Type B pancreatic cell (in vitro differentiated cells): ENCODE measurements around the gene ASTN1. TPM values are rescaled to one million over a fixed set of nuclear protein-coding genes. Genes with fewer than 3 reads are reported as not detected.

Experiments used
- DNase-seq: peaks from one replicate; pipeline ENCODE4 v3.0.0; 2021; ENCODE audit warnings: mixed read lengths; ENCODE audit not compliant: unreplicated experiment; ENCODE audit errors: extremely low spot score
- H3K27ac Mint-ChIP-seq: 2 replicates; pipeline ENCODE4 v1.8.0; 2021; ENCODE audit warnings: mild to moderate bottlenecking, mixed read lengths
- H3K27me3 Mint-ChIP-seq: 2 replicates; pipeline ENCODE4 v1.8.0; 2021; ENCODE audit warnings: mixed read lengths
- H3K36me3 Mint-ChIP-seq: 2 replicates; pipeline ENCODE4 v1.8.0; 2021; ENCODE audit warnings: mixed read lengths
- H3K4me1 Mint-ChIP-seq: one replicate; pipeline ENCODE4 v1.8.0; 2021; ENCODE audit warnings: mixed read lengths; ENCODE audit not compliant: unreplicated experiment
- H3K4me3 Mint-ChIP-seq: 2 replicates; pipeline ENCODE4 v1.8.0; 2021; ENCODE audit warnings: mild to moderate bottlenecking, mixed read lengths
- H3K9me3 Mint-ChIP-seq: 2 replicates; pipeline ENCODE4 v1.8.0; 2021; ENCODE audit warnings: mixed read lengths
- CTCF ChIP-seq: fragments of 200-600 bp; sonication (generic); conservative IDR thresholded peaks from 2 replicates; pipeline ENCODE4 v1.5.0; 2021; ENCODE audit warnings: antibody characterized with exemption, mild to moderate bottlenecking
- total RNA-seq: library from RNA; stranded (reverse); gene quantifications from 2 replicates; pipeline ENCODE4 v1.2.1, GENCODE V29; 2021; ENCODE audit warnings: low replicate concordance

The ASTN1 gene
- total RNA-seq, 1 donor from 2014 or later: 24.9 TPM

GRCh38 chr1:176854121-176854520 is 310.4 kb downstream of the ASTN1 start:
- DNase-seq: no peak
- TF ChIP-seq CTCF: no peak
- no peak overlapping the region for H3K4me3 Mint-ChIP-seq
- H3K4me1 Mint-ChIP-seq: peaks cover 25% of the 10 kb centered on the region
- H3K27ac Mint-ChIP-seq: no peak overlapping the region
- no peaks in the 10 kb centered on the region for H3K27me3 Mint-ChIP-seq
- no peaks in the 10 kb centered on the region for H3K9me3 Mint-ChIP-seq
- H3K36me3 Mint-ChIP-seq: no peaks in the 10 kb centered on the region

GRCh38 chr1:176853503-176853902 is 311.0 kb downstream of the ASTN1 start:
- no peak for DNase-seq
- peaks cover 22% of the 10 kb centered on the region for H3K4me1 Mint-ChIP-seq
- no peaks in the 10 kb centered on the region for H3K9me3 Mint-ChIP-seq
- no peaks in the 10 kb centered on the region for H3K27me3 Mint-ChIP-seq
- TF ChIP-seq CTCF: no peak
- H3K4me3 Mint-ChIP-seq: no peak overlapping the region
- no peak overlapping the region for H3K27ac Mint-ChIP-seq
- no peaks in the 10 kb centered on the region for H3K36me3 Mint-ChIP-seq

GRCh38 chr1:176852124-176852523 is 312.4 kb downstream of the ASTN1 start:
- no peak overlapping the region for H3K4me3 Mint-ChIP-seq
- no peak overlapping the region for H3K27ac Mint-ChIP-seq
- H3K27me3 Mint-ChIP-seq: no peaks in the 10 kb centered on the region
- no peak for TF ChIP-seq CTCF
- H3K36me3 Mint-ChIP-seq: no peaks in the 10 kb centered on the region
- H3K9me3 Mint-ChIP-seq: no peaks in the 10 kb centered on the region
- peaks cover 11% of the 10 kb centered on the region for H3K4me1 Mint-ChIP-seq
- DNase-seq: no peak

GRCh38 chr1:176850871-176851270 is 313.6 kb downstream of the ASTN1 start:
- no peaks in the 10 kb centered on the region for H3K36me3 Mint-ChIP-seq
- H3K4me1 Mint-ChIP-seq: peaks cover 10% of the 10 kb centered on the region
- H3K27me3 Mint-ChIP-seq: no peaks in the 10 kb centered on the region
- H3K4me3 Mint-ChIP-seq: no peak overlapping the region
- no peak for DNase-seq
- no peaks in the 10 kb centered on the region for H3K9me3 Mint-ChIP-seq
- TF ChIP-seq CTCF: no peak
- no peak overlapping the region for H3K27ac Mint-ChIP-seq

GRCh38 chr1:176849281-176849680 is 315.2 kb downstream of the ASTN1 start:
- no peaks in the 10 kb centered on the region for H3K36me3 Mint-ChIP-seq
- peaks cover under 1% of the 10 kb centered on the region for H3K4me1 Mint-ChIP-seq
- no peak for TF ChIP-seq CTCF
- H3K27me3 Mint-ChIP-seq: no peaks in the 10 kb centered on the region
- H3K9me3 Mint-ChIP-seq: no peaks in the 10 kb centered on the region
- H3K4me3 Mint-ChIP-seq: no peak overlapping the region
- H3K27ac Mint-ChIP-seq: no peak overlapping the region
- DNase-seq: no peak

GRCh38 chr1:176847052-176847451 is 317.5 kb downstream of the ASTN1 start:
- Mint-ChIP-seq H3K27ac (no peak overlapping the region), H3K27me3 (no peaks in the 10 kb centered on the region), H3K4me1 (peaks cover 3% of the 10 kb centered on the region), H3K9me3 (no peaks in the 10 kb centered on the region), H3K4me3 (no peak overlapping the region), H3K36me3 (no peaks in the 10 kb centered on the region)
- TF ChIP-seq CTCF: no peak
- no peak for DNase-seq
